Ectodermal cell (in vitro differentiated cells): Measurements from ENCODE around the gene ITIH2.

Experiments used
- H3K27ac ChIP-seq: 2 replicates; pipeline ENCODE4 v1.7.0; 2013; ENCODE audit warnings: mild to moderate bottlenecking, low read depth, low read length; ENCODE audit not compliant: insufficient read depth, poor library complexity, severe bottlenecking
- H3K27me3 ChIP-seq: 2 replicates; pipeline ENCODE4 v1.7.0; 2013; ENCODE audit warnings: mild to moderate bottlenecking, low read length; ENCODE audit not compliant: insufficient read depth, control insufficient read depth, poor library complexity, severe bottlenecking
- H3K36me3 ChIP-seq: one replicate; pipeline ENCODE4 v1.7.0; 2013; ENCODE audit warnings: low read length; ENCODE audit not compliant: control insufficient read depth, insufficient read depth
- H3K4me1 ChIP-seq: one replicate; pipeline ENCODE4 v1.7.0; 2013; ENCODE audit warnings: low read length; ENCODE audit not compliant: control insufficient read depth, insufficient read depth
- H3K4me3 ChIP-seq: 2 replicates; pipeline ENCODE4 v1.7.0; 2013; ENCODE audit warnings: low read depth, low read length, control low read depth; ENCODE audit not compliant: insufficient read depth
- H3K9me3 ChIP-seq: 2 replicates; pipeline ENCODE4 v1.7.0; 2013; ENCODE audit warnings: mild to moderate bottlenecking, low read length, moderate library complexity; ENCODE audit not compliant: control insufficient read depth
- WGBS, 2 experiments: methylation state at CpG; one replicate each; pipeline ENCODE4 v1.1.7; 2013; ENCODE audit warnings: missing lambda C conversion rate in 2 of 2; 5-methylcytosine and 5-hydroxymethylcytosine counted together

ITIH2 gene

DNA sequence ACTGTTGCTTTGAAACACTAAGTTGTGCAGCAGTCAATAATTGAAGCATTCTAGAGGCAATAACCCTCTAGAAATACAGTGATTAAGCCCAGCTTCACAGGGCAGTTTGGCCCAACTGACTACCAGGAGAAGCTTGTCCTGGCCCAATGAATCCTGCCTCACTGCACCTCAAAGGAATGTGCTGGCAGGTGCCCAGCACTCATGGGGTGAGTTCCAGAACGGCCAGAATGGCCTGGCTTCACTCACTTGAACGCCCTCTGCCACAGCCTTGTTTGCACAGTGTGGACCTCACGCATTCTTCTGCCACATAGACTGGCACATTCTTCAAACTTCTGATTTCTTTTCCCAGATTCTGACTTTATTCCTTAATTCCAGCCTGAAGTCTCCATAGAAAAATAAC is 6.6 kb upstream of the ITIH2 start:
- Histone ChIP-seq H3K4me1 (no peaks in the 10 kb centered on the region), H3K27me3 (no peaks in the 10 kb centered on the region), H3K4me3 (no peak overlapping the region), H3K36me3 (no peaks in the 10 kb centered on the region), H3K27ac (no peak overlapping the region), H3K9me3 (peaks cover 3% of the 10 kb centered on the region)
- 86 to 91% methylated on average over 3 of the region's 3 CpGs for WGBS, 2 experiments

DNA sequence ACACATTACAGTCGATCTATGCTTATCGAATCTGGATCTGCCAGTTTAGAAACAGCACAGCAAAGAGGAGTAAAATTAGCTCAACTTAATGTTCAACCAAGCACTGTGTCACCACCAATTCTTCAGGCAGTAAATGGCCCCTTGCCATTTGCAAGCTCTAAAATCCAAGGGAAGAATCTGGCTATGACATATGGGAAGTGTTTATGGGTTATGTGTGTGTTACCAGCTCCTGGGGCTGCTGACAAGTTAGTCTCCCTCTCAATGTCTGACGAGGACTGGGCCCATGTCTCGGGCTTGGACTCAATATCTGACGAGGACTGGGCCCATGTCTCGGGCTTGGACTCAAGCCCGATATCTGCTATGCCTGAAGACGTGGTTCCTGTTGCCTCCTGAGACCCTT is 5.7 kb upstream of the ITIH2 start:
- H3K27me3 ChIP-seq = no peaks in the 10 kb centered on the region
- 92 to 93% methylated on average over 8 of the region's 8 CpGs for WGBS, 2 experiments
- H3K4me3 ChIP-seq = no peak overlapping the region
- no peaks in the 10 kb centered on the region for H3K9me3 ChIP-seq
- H3K36me3 ChIP-seq = no peaks in the 10 kb centered on the region
- H3K27ac ChIP-seq = no peak overlapping the region
- H3K4me1 ChIP-seq = no peaks in the 10 kb centered on the region

DNA sequence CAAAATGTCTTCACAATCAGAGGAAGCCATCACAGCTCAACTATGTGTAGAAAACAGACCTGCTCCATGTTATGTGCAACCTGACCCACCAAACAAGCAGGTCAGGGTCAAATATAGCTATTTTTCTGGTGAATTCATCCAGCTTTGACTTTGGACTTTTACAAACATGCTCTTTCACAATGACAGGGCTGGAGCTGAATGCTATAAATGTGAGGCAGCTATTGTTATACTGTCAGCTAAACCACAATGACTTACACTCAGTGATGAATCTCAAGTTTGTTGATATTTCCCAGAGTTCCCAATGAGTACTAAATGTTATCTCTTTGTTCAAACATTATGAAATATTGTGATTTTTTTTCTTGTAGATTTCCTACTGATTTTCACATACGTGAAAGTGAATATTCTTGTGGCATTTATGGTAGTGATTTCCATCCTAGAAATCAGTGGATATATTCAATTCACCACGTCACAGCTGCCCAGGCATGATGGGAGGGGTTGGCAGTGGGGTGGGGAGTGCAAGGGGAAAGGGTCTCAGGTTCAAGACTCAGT is 2.5 kb upstream of the ITIH2 start:
- no peak overlapping the region for H3K4me3 ChIP-seq
- H3K4me1 ChIP-seq = no peaks in the 10 kb centered on the region
- H3K36me3 ChIP-seq = no peaks in the 10 kb centered on the region
- no peaks in the 10 kb centered on the region for H3K9me3 ChIP-seq
- no peaks in the 10 kb centered on the region for H3K27me3 ChIP-seq
- H3K27ac ChIP-seq = no peak overlapping the region
- 95 to 96% methylated on average over 2 of the region's 2 CpGs for WGBS, 2 experiments

DNA sequence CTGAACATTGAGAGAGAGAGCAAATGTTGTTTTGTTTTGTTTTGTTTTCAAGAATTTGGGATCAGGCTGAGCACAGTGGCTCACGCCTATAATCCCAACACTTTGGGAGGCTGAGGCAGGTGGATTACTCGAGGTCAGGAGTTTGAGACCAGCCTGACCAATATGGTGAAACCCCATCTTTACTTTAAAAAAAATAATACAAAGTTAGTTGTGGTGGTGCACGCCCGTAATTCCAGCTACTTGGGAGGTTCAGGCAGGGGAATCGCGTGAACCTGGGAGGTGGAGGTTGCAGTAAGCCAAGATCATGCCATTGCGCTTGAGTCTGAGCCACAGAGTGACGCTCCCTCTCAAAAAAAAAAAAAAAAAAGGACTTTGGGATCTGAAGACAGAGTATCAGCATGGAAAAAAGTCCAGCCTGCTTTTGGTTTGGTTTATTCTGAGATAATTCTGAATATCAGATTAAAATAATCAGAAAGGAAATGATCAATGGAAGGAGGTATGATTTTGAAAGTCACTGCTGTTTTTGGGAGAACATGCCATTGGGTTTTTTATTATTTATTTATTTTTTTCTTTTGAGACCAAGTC is 1.9 kb upstream of the ITIH2 start:
- Histone ChIP-seq H3K27ac (no peak overlapping the region), H3K4me1 (no peaks in the 10 kb centered on the region), H3K9me3 (no peaks in the 10 kb centered on the region), H3K27me3 (no peaks in the 10 kb centered on the region), H3K36me3 (no peaks in the 10 kb centered on the region), H3K4me3 (no peak overlapping the region)
- 90 to 91% methylated on average over 8 of the region's 8 CpGs for WGBS, 2 experiments

DNA sequence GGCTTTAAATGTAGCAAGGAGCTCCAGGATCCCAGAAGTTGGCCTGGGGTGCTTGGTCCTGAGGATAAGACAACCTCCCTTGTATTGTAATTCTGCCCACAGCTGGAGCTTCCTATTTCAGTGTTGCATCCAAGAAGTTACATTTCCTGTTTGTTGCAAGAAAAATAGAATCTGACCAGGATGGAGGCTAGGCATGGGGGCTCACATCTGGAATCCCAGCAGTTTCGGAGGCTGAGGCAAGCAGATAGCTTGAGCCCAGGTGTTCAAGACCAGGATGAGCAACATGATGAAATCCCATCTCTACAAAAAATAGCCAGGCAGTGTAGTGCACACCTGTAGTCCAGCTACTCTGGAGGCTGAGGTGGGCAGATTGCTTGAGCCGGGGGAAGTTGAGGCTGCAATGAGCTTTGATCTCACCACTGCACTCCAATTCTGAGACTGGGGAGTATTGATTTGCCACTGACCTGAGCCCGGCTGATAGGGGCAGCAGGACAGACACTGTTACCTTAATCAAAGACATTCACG is 766 bp upstream of the ITIH2 start:
- Histone ChIP-seq H3K36me3 (no peaks in the 10 kb centered on the region), H3K4me1 (no peaks in the 10 kb centered on the region), H3K27me3 (no peaks in the 10 kb centered on the region), H3K4me3 (no peak overlapping the region), H3K27ac (no peak overlapping the region), H3K9me3 (no peaks in the 10 kb centered on the region)
- 90% methylated on average over 4 of the region's 4 CpGs for WGBS, 2 experiments

DNA sequence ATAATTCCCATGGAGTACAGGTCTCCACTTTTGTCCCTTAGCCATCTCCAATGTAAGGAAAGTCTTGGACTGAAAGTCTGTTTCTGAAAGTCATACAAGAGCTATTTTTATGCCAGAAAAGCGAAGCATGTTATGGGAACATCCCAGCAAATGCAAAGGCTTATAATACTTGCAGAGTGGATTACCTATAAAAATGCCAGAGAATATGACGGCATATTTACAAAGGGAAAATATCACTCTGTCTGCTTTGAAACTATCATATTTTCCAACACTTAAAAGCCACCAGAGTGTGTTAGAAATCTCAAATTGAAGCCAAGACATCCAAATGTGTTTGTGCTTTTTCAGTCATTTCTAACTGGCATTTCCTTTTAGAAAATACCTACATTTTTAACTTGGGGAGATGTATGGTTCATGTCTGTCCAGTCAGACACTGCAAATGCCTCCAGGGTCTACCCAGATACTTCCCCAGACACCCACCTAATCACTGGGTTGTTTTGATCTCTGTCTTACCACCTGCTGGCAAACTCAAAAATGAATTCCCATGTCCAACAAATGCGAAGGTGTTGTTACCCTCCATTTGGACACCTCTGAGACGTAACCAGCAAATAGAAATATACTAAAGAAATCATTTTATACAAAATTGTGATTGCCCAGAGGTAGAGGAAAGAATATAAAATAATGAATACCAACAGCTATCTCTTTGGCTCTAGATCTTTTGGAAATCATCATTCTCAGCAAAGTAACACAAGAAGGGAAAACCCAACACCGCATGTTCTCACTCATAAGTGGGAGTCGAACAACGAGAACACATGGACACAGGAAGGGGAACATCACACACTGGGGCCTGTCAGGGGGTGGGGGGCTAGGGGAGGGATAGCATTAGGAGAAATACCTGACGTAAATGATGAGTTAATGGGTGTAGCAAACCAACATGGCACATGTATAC is 1.2 kb downstream of the ITIH2 start:
- Histone ChIP-seq H3K4me3 (no peak overlapping the region), H3K27me3 (no peaks in the 10 kb centered on the region), H3K9me3 (no peaks in the 10 kb centered on the region), H3K36me3 (no peaks in the 10 kb centered on the region), H3K27ac (no peak overlapping the region), H3K4me1 (no peaks in the 10 kb centered on the region)
- 94 to 95% methylated on average over 6 to 7 of the region's 8 CpGs for WGBS, 2 experiments

DNA sequence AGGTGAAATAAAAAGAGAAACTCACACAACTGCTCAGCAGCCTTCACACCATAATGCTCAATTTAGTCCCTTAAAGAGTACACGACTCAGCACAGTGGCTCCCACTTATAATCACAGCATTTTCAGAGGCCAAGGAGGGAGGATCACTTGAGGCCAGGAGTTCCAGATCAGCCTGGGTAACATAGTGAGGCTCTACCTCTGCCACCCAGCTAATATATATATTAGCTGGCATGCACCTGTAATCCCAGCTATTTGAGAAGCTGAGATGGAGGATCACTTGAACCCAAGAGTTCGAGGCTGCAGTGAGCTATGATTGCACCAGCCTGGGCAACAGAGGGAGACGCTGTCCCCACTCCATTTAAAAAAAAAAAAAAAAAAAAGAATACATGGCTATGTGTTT is 2.2 kb downstream of the ITIH2 start:
- no peaks in the 10 kb centered on the region for H3K4me1 ChIP-seq
- H3K27me3 ChIP-seq = no peaks in the 10 kb centered on the region
- no peaks in the 10 kb centered on the region for H3K36me3 ChIP-seq
- WGBS, 2 experiments = 86 to 93% methylated on average over 2 to 3 of the region's 3 CpGs
- no peaks in the 10 kb centered on the region for H3K9me3 ChIP-seq
- no peak overlapping the region for H3K4me3 ChIP-seq
- no peak overlapping the region for H3K27ac ChIP-seq

DNA sequence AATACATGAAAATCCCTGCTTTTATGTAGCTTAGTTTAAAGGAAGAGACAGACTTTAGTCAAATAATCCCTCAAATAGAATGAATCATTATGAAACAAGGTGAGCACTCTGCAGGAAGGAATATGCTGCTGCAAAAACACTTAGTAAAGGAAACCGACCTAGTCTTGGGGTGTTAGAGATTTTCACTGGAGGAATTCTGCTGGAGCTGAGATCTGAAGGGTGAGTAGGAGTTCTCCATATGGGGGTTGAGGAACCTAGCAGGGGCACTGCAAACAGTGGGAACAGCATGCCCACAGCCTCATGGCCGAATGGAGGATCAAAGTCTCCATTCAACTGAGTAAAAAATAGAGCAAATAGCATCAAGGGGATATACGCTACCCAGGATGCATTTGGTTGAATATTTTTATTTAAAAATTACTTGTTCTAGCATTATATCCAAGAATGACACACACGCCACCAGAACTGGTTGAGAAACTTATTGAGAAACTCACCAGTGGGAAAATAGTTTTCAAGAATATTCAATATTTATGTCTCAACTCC is 3.5 kb downstream of the ITIH2 start:
- Histone ChIP-seq H3K36me3 (no peaks in the 10 kb centered on the region), H3K27ac (no peak overlapping the region), H3K4me1 (no peaks in the 10 kb centered on the region), H3K27me3 (no peaks in the 10 kb centered on the region), H3K4me3 (no peak overlapping the region), H3K9me3 (no peaks in the 10 kb centered on the region)
- 72 to 88% methylated on average over 2 to 4 of the region's 4 CpGs for WGBS, 2 experiments

DNA sequence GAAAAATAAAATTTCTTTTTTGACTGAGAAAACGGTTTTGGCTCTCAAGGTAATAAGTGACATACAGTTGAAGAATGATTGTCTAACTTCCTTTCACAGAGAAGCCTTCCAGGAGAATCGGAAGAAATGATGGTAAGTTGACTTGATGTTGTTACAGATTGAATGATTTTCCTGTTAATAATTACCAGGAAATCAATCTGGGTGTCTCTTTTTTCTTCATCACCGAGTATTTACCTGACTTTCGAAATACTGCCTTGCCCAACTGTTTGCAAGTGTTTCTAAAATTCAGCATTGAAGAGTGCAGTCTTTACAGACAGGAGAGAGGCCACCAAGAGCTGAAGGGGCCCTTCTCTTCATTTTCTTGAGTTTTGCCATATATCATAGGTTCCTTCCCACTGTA is 4.0 kb downstream of the ITIH2 start:
- Histone ChIP-seq H3K27me3 (no peaks in the 10 kb centered on the region), H3K27ac (no peak overlapping the region), H3K36me3 (no peaks in the 10 kb centered on the region), H3K4me1 (no peaks in the 10 kb centered on the region), H3K4me3 (no peak overlapping the region), H3K9me3 (no peaks in the 10 kb centered on the region)
- 91 to 98% methylated on average over 4 of the region's 4 CpGs for WGBS, 2 experiments
